Measurements from ENCODE around the gene OR52A1. TPM values are rescaled to one million over a fixed set of nuclear protein-coding genes. Genes with fewer than 3 reads are reported as not detected.

OR52A1 gene
- total RNA-seq, 2 experiments from 2014 or later: not detected

DNA sequence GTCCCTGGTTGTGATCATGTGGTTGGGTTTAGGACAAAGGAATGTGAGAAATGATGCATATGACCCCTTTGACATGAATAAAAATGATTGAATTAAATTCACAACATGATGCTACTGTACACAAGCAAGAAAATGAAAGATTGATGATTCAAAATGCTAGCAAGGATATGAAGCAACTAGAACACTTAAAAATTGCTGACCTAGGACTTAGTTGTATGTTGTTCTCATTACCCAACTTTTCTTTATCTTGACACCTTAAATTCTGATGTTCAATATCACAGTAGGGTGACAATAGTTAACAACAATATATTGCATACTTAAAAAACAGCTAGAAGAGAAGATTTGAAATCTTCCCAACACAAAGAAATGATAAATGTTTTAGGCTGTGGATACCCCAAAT is 37.0 kb downstream of the OR52A1 start:
- ChIA-PET CTCF (interaction anchor here (0.7 kb wide), 1 partner anchor 20 kb away, joined by 3 read pairs; no protein-coding TSS in a partner anchor), POLR2A (no interaction called here)
- intact Hi-C loops (cut with DNase I, micrococcal nuclease): no loop called here
- no peak overlapping the region for H3K4me3 Mint-ChIP-seq
- peaks cover 29% of the 10 kb centered on the region for H3K27me3 Mint-ChIP-seq
- H3K4me3 ChIP-seq (ENCODE audit: low read length): no peak overlapping the region
- no peak for TF ChIP-seq CTCF (IDR thresholded peaks at IDR 0.05)
- no peaks in the 10 kb centered on the region for H3K36me3 Mint-ChIP-seq (ENCODE audit: low read depth)
- DNase-seq (no peak), ATAC-seq (ENCODE audit: poor library complexity) (no peak)
- H3K4me1 Mint-ChIP-seq (ENCODE audit: low read depth): no peaks in the 10 kb centered on the region
- no peaks in the 10 kb centered on the region for H3K9me3 ChIP-seq (ENCODE audit: control insufficient read depth in 1 of 2, insufficient read depth in 1 of 2, low read length in 2 of 2)
- H3K36me3 ChIP-seq (ENCODE audit: insufficient read depth, low read length): no peaks in the 10 kb centered on the region
- H3K27ac ChIP-seq (ENCODE audit: low read depth in 1 of 2, low read length in 2 of 2): no peak overlapping the region
- H3K27me3 ChIP-seq (ENCODE audit: control insufficient read depth in 1 of 2, insufficient read depth in 2 of 2, low read length in 2 of 2): peaks cover 4 to 9% of the 10 kb centered on the region in 2 experiments
- H3K9me3 Mint-ChIP-seq: no peaks in the 10 kb centered on the region
- no peaks in the 10 kb centered on the region for H3K4me1 ChIP-seq (ENCODE audit: insufficient read depth, low read length)
- H3K27ac Mint-ChIP-seq: no peak overlapping the region

DNA sequence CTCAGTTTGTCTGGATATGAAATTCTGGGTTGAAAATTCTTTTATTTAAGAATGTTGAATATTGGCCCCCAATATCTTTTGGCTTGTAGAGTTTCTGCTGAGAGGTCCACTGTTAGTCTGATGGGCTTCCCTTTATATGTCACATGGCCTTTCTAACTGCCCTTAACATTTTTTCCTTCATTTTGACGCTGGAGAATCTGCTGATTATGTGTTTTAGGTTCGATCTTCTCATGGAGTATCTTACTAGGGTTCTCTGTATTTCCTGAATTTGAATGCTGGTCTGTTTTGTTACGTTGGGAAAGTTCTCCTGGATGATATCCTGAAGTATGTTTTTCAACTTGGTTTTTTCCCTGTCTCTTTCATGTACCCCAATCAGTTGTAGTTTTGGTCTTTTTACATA is 39.2 kb downstream of the OR52A1 start:
- Histone ChIP-seq H3K4me3 (ENCODE audit: low read length) (no peak overlapping the region), H3K27ac (ENCODE audit: low read depth in 1 of 2, low read length in 2 of 2) (no peak overlapping the region), H3K27me3 (ENCODE audit: control insufficient read depth in 1 of 2, insufficient read depth in 2 of 2, low read length in 2 of 2) (peaks cover 4 to 9% of the 10 kb centered on the region in 2 experiments), H3K4me1 (ENCODE audit: insufficient read depth, low read length) (no peaks in the 10 kb centered on the region), H3K36me3 (ENCODE audit: insufficient read depth, low read length) (no peaks in the 10 kb centered on the region), H3K9me3 (ENCODE audit: control insufficient read depth in 1 of 2, insufficient read depth in 1 of 2, low read length in 2 of 2) (no peaks in the 10 kb centered on the region)
- intact Hi-C loops (cut with DNase I, micrococcal nuclease): no loop called here
- TF ChIP-seq CTCF (IDR thresholded peaks at IDR 0.05): no peak
- Mint-ChIP-seq H3K4me1 (ENCODE audit: low read depth) (no peaks in the 10 kb centered on the region), H3K27ac (no peak overlapping the region), H3K27me3 (peaks cover 31% of the 10 kb centered on the region), H3K9me3 (no peaks in the 10 kb centered on the region), H3K36me3 (ENCODE audit: low read depth) (no peaks in the 10 kb centered on the region), H3K4me3 (no peak overlapping the region)
- DNase-seq (no peak), ATAC-seq (ENCODE audit: poor library complexity) (no peak)
- POLR2A ChIA-PET: no interaction called here
- CTCF ChIA-PET: no interaction called here

- Histone ChIP-seq H3K27me3 (ENCODE audit: control insufficient read depth in 1 of 2, insufficient read depth in 2 of 2, low read length in 2 of 2) (peaks cover 0 to under 1% of the 10 kb centered on the region in 2 experiments), H3K27ac (ENCODE audit: low read depth in 1 of 2, low read length in 2 of 2) (no peak overlapping the region), H3K4me3 (ENCODE audit: low read length) (no peak overlapping the region), H3K36me3 (ENCODE audit: insufficient read depth, low read length) (no peaks in the 10 kb centered on the region), H3K9me3 (ENCODE audit: control insufficient read depth in 1 of 2, insufficient read depth in 1 of 2, low read length in 2 of 2) (no peaks in the 10 kb centered on the region), H3K4me1 (ENCODE audit: insufficient read depth, low read length) (no peaks in the 10 kb centered on the region)
- H3K27ac Mint-ChIP-seq: no peak overlapping the region
- DNase-seq (no peak), ATAC-seq (ENCODE audit: poor library complexity) (no peak)
- ChIA-PET POLR2A (no interaction called here), CTCF (no interaction called here)
- H3K9me3 Mint-ChIP-seq: no peaks in the 10 kb centered on the region
- H3K4me1 Mint-ChIP-seq (ENCODE audit: low read depth): no peaks in the 10 kb centered on the region
- H3K36me3 Mint-ChIP-seq (ENCODE audit: low read depth): no peaks in the 10 kb centered on the region
- TF ChIP-seq CTCF (IDR thresholded peaks at IDR 0.05): no peak
- intact Hi-C loops (cut with DNase I, micrococcal nuclease): no loop called here
- peaks cover 6% of the 10 kb centered on the region for H3K27me3 Mint-ChIP-seq
- no peak overlapping the region for H3K4me3 Mint-ChIP-seq
Observed at GRCh38 chr11:5107285-5107684, 47.3 kb downstream of the OR52A1 start.
